K562 (cell line): ENCODE results near the gene TXNRD2. TPM values are rescaled to one million over a fixed set of nuclear protein-coding genes. Genes with fewer than 3 reads are reported as not detected.
A peak's percentile ranks its signal among the peaks of the same experiment; 100 is the strongest.

Experiments used
- ATAC-seq: fragments of 200-7000 bp; cut with Tn5 transposase; 3 replicates; pipeline ENCODE4 v1.9.1; 2020; ENCODE audit warnings: moderate library complexity
- BruUV-seq: library from RNA; stranded (reverse); fragments of 400-500 nt; replicated peaks from 2 replicates; lab custom pipeline; 2021; lab: Mats Ljungman, UMichigan
- CTCF ChIA-PET: fragments of 300-600 bp; formaldehyde crosslinking; extraction: SDS; loops from one replicate; lab custom pipeline; 2021; ENCODE audit warnings: low intra/inter-chr PET ratio; lab: Yijun Ruan, JAX
- POLR2A ChIA-PET: fragments of 300-600, 350-650 bp; sonication (Branson Sonifier 250); formaldehyde crosslinking; extraction: SDS; loops from one replicate; lab custom pipeline; 2021; ENCODE audit warnings: antibody characterized with exemption, inconsistent platforms; lab: Yijun Ruan, JAX
- DNase-seq, 4 experiments: peaks; one replicate each; pipeline versions ENCODE4 v3.0.0 to v3.0.0-alpha.2; 2011 to 2018; ENCODE audit warnings: low spot score in 3 of 4, mixed read lengths in 3 of 4; ENCODE audit errors: extremely low read depth in 1 of 4
- FAIRE-seq: peaks from 2 replicates; lab custom pipeline; 2011; peaks lifted over from hg19 to GRCh38; lab: Jason Lieb, UNC
- H2AFZ ChIP-seq: 2 replicates; pipeline ENCODE4 v1.6.0; 2011; ENCODE audit warnings: low read depth, low read length, control low read depth, inconsistent platforms
- H3K27ac ChIP-seq: fragments of 200-600 bp; 3 replicates; pipeline ENCODE4 v1.8.0; 2011; ENCODE audit warnings: low read depth, mild to moderate bottlenecking, control low read depth, inconsistent platforms, low read length, moderate library complexity, mixed read lengths; ENCODE audit errors: extremely low read depth
- H3K27me3 ChIP-seq, 2 experiments: fragments of 300-600 bp in 1 of 2; 2 replicates in 1 of 2; 3 replicates in 1 of 2; pipeline versions ENCODE4 v1.6.0 to v1.8.0; 2011; ENCODE audit warnings: inconsistent platforms in 2 of 2, low read length in 2 of 2, mild to moderate bottlenecking in 1 of 2, mixed read lengths in 1 of 2, moderate library complexity in 1 of 2; ENCODE audit not compliant: control insufficient read depth in 2 of 2, insufficient read depth in 2 of 2
- H3K36me3 ChIP-seq: fragments of 300-600 bp; 3 replicates; pipeline ENCODE4 v1.8.0; 2011; ENCODE audit warnings: mild to moderate bottlenecking, low read length, inconsistent platforms; ENCODE audit not compliant: control insufficient read depth, insufficient read depth
- H3K4me1 ChIP-seq, 2 experiments: fragments of 200-600 bp in 1 of 2; replicated peaks in 1 of 2; 2 replicates in 1 of 2; 3 replicates in 1 of 2; pipeline versions ENCODE4 v1.5.1 to v1.8.0; 2011; ENCODE audit warnings: inconsistent platforms in 2 of 2, low read length in 2 of 2, mild to moderate bottlenecking in 1 of 2, mixed read lengths in 1 of 2, moderate library complexity in 1 of 2; ENCODE audit not compliant: control insufficient read depth in 2 of 2, insufficient read depth in 2 of 2
- H3K4me2 ChIP-seq: 2 replicates; pipeline ENCODE4 v1.6.1; 2011; ENCODE audit warnings: low read length, control low read depth, inconsistent platforms, mixed read lengths; ENCODE audit not compliant: insufficient read depth
- H3K4me3 ChIP-seq: fragments of 200-600 bp; sonication (generic), shearing (Covaris generic); 2 replicates; pipeline ENCODE4 v1.5.1; 2016; ENCODE audit warnings: control low read depth, inconsistent platforms
- H3K79me2 ChIP-seq: fragments of 200-600 bp; 3 replicates; pipeline ENCODE4 v1.8.0; 2011; ENCODE audit warnings: low read length, inconsistent platforms; ENCODE audit not compliant: control insufficient read depth, insufficient read depth
- H3K9ac ChIP-seq, 2 experiments: 2 replicates each; pipeline versions ENCODE4 v1.6.0 to v1.6.1; 2011; ENCODE audit warnings: low read depth in 2 of 2, low read length in 2 of 2, control low read depth in 1 of 2, inconsistent platforms in 1 of 2, mild to moderate bottlenecking in 1 of 2, mixed read lengths in 1 of 2; ENCODE audit not compliant: insufficient read depth in 1 of 2
- H3K9me1 ChIP-seq: one replicate; pipeline ENCODE4 v1.6.0; 2011; ENCODE audit warnings: inconsistent platforms, mild to moderate bottlenecking, low read length, moderate library complexity; ENCODE audit not compliant: control insufficient read depth, insufficient read depth
- H3K9me3 ChIP-seq: replicated peaks from 2 replicates; pipeline ENCODE4 v1.5.1; 2011; ENCODE audit warnings: low read depth, low read length, inconsistent platforms; ENCODE audit not compliant: control insufficient read depth, insufficient read depth
- H4K20me1 ChIP-seq: replicated peaks from 2 replicates; pipeline ENCODE4 v1.6.1; 2011; ENCODE audit warnings: low read length, inconsistent platforms, mixed read lengths; ENCODE audit not compliant: control insufficient read depth, insufficient read depth
- E2F1 ChIP-seq: sonication (generic); formaldehyde crosslinking; IDR thresholded peaks from 2 replicates; pipeline ENCODE4 v1.8.1; 2023; ENCODE audit warnings: mild to moderate bottlenecking, missing genetic modification reagents, moderate library complexity
- HNRNPLL ChIP-seq: fragments of 200-400 bp; formaldehyde crosslinking; IDR thresholded peaks from 2 replicates; pipeline ENCODE4 v1.6.1; 2017; ENCODE audit warnings: low read length, low read depth, mild to moderate bottlenecking; ENCODE audit not compliant: poor library complexity, severe bottlenecking
- MAZ ChIP-seq, 2 experiments: fragments of 450-650 bp in 1 of 2; sonication (generic) in 1 of 2; formaldehyde crosslinking; IDR thresholded peaks in 1 of 2; conservative IDR thresholded peaks in 1 of 2; 2 replicates each; pipeline versions ENCODE4 v1.4.0 to v1.5.0; 2020; ENCODE audit warnings: mild to moderate bottlenecking in 1 of 2, missing genetic modification reagents in 1 of 2
- PHF8 ChIP-seq: fragments of 200-600 bp; sonication (generic); IDR thresholded peaks from 2 replicates; pipeline ENCODE4 v1.6.1; 2012; ENCODE audit warnings: mixed run types, mild to moderate bottlenecking, inconsistent platforms, low read length, moderate library complexity, borderline replicate concordance
- RBBP5 ChIP-seq: fragments of 200-600 bp; sonication (generic); IDR thresholded peaks from 2 replicates; pipeline ENCODE4 v1.6.1; 2012; ENCODE audit warnings: borderline replicate concordance, mild to moderate bottlenecking, low read length, control low read depth, inconsistent platforms; ENCODE audit not compliant: insufficient read depth, poor library complexity, severe bottlenecking
- RBM14 ChIP-seq: fragments of 200-400 bp; formaldehyde crosslinking; IDR thresholded peaks from 2 replicates; pipeline ENCODE4 v1.6.1; 2018; ENCODE audit warnings: low read depth, mild to moderate bottlenecking, low read length, moderate library complexity, borderline replicate concordance; ENCODE audit not compliant: insufficient read depth
- SETDB1 ChIP-seq: IDR thresholded peaks from one replicate; pipeline ENCODE4 v1.6.1; 2012; ENCODE audit warnings: low read length, control low read depth, inconsistent platforms
- SMAD2 ChIP-seq: fragments of 150-350 bp; IDR thresholded peaks from 2 replicates; pipeline ENCODE4 v1.6.1; 2014; ENCODE audit warnings: low read depth, mild to moderate bottlenecking, low read length
- STAT5B ChIP-seq: fragments of 250-450 bp; sonication (Bioruptor Pico); IDR thresholded peaks from 2 replicates; pipeline ENCODE4 v1.8.0; 2021; ENCODE audit warnings: mild to moderate bottlenecking, inconsistent platforms
- WHSC1 ChIP-seq: IDR thresholded peaks from one replicate; pipeline ENCODE4 v1.6.1; 2012; ENCODE audit warnings: low read length, control low read depth, inconsistent platforms
- ZNF518B ChIP-seq: fragments of 250-450 bp; sonication (Bioruptor Pico); IDR thresholded peaks from 2 replicates; pipeline ENCODE4 v1.5.0; 2021; ENCODE audit warnings: mild to moderate bottlenecking, moderate library complexity
- ZNF830 ChIP-seq: fragments of 250-450 bp; sonication (Bioruptor Pico); IDR thresholded peaks from 2 replicates; pipeline ENCODE4 v1.5.0; 2021; ENCODE audit warnings: mild to moderate bottlenecking
- ZZZ3 ChIP-seq: fragments of 450-650 bp; IDR thresholded peaks from 2 replicates; pipeline ENCODE4 v1.6.1; 2016; ENCODE audit warnings: antibody characterized with exemption, mild to moderate bottlenecking, moderate library complexity
- WGBS: fragments of 100-300 bp; shearing (Covaris generic); methylation state at CpG from one replicate; pipeline ENCODE4 v1.1.6; 2016; ENCODE audit warnings: low coverage, mixed read lengths; ENCODE audit not compliant: insufficient coverage; ENCODE audit errors: missing lambda C conversion rate; 5-methylcytosine and 5-hydroxymethylcytosine counted together
- in situ Hi-C: fragments of 300-500 bp; cut with MboI; formaldehyde crosslinking; loops from 4 replicates; pipeline ENCODE4 v1.15.0; 2018; ENCODE audit warnings: inconsistent platforms, mixed read lengths
- intact Hi-C: fragments of 100-400 bp; cut with micrococcal nuclease; formaldehyde crosslinking; loops from 2 replicates; pipeline ENCODE4 v1.14.2; 2022
- polyA plus RNA-seq, 8 experiments: library from polyadenylated mRNA; depleted of rRNA in 4 of 8; stranded (reverse) in 5 of 8; unstranded in 3 of 8; fragments of >200 nt; fragmentation: Nextera tagmentation in 2 of 8; fragmentation: Illumina TruSeq in 1 of 8; extraction: Ambion mirVana in 2 of 8; extraction: Trizol in 1 of 8; gene quantifications; 2 replicates each; pipeline versions ENCODE4 v1.2.1 to v1.2.3, GENCODE V29; 2011 to 2014; ENCODE audit warnings: inconsistent platforms in 1 of 8, missing spikeins in 1 of 8
- total RNA-seq, 7 experiments: library from RNA; depleted of rRNA in 6 of 7; stranded (reverse); fragments of >200 nt in 6 of 7; fragmentation: Illumina TruSeq in 2 of 7; extraction: Trizol in 2 of 7; gene quantifications; 2 replicates each; pipeline versions ENCODE4 v1.2.1 to v1.2.3, GENCODE V29; 2011 to 2021; ENCODE audit warnings: low replicate concordance in 1 of 7

TXNRD2 gene
- total and polyA plus RNA-seq, 9 of the 15 experiments (the other 6 are each of a cell fraction or from before 2014, with no cell fraction given) = 3.3 to 80.2 (median 49.4) TPM

DNA sequence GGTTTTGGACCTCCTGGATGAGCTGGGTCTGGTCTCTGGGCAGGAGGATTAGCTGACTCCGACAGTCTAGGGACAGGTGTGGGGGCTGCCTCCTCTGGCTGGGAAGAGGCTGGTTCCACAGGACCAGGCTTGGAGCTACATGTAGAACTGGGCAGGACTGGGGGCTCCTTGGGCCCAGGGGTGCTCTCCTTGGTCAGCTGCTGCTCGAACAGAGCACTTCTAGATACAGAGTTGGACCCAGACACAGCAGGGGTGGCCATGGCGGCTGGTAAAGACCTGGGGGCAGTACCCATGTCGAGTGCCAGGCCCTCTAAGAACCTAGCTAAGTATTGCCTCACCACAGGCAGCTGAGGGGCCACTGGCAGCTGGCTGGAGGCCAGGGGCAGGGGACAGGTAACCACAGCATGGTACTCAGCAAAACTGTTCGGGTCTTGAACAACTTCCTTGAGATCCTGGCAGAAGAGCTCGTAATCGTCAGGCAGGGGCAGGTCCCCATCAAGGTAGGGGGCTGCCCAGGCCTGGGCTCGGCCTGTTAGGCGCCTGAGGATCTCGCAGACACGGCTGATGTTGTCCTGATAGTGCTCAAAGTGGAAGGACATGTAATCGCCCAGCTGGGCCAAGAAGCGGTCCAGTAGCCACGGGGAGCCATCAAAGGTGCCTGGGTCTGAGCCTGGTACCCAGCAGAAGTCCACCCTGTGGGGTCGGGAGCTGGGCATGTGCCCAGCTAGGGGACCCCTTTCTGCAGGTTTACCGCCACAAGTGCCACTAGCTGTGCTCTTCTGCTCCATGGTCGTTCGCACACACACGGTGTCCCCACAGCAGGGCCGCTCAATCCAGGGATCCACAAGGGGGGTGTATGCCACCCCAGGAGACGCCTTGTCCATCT is 90.1 kb downstream of the TXNRD2 start:
- POLR2A ChIA-PET = interaction anchor here (0.6 to 13.6 kb wide), 16 partner anchors 10 to 184 kb away, joined by 3 to 247 read pairs (median 4); no protein-coding TSS in a partner anchor
- FAIRE-seq = no peak
- in situ Hi-C loops = no loop called here
- BruUV-seq = no TSS peak
- Histone ChIP-seq H3K4me1 (peaks cover 23 to 78% of the 10 kb centered on the region in 2 experiments), H3K36me3 (peaks cover 60% of the 10 kb centered on the region)
- 92% methylated on average over 21 of the region's 21 CpGs for WGBS
- TF ChIP-seq E2F1 (CRISPR knock-in tag) (peak; percentile 32; the same call in 1 of the 2 replicates), RBBP5 (peak; percentile 14), ZNF518B (CRISPR knock-in tag) (no peak), HNRNPLL (peak; percentile 35), ZNF830 (CRISPR knock-in tag) (no peak), PHF8 (peak; percentile 9; the same call in 1 of the 2 replicates), MAZ (CRISPR knock-in tag; conservative IDR thresholded peaks at IDR 0.05 in 1 of 2, IDR thresholded peaks at IDR 0.05 in 1 of 2) (peak in 1 of 2 experiments; percentile 10; a peak in 1 of 4 replicates), STAT5B (no peak), WHSC1 (peak; percentile 29), ZZZ3 (no peak), RBM14 (no peak), SMAD2 (no peak), SETDB1 (peak; percentile 57)
- TF ChIP-seq, all 486 proteins: peak for 7
- Histone ChIP-seq H3K9me3 (peaks cover 5% of the 10 kb centered on the region; the same call in 1 of the 2 replicates), H3K9me1 (peaks cover 21% of the 10 kb centered on the region), H2AFZ (no peak overlapping the region), H3K27me3 (no peaks in the 10 kb centered on the region), H4K20me1 (peaks cover 39% of the 10 kb centered on the region; the same call in 1 of the 2 replicates), H3K79me2 (peaks cover 76% of the 10 kb centered on the region), H3K4me3 (no peak overlapping the region), H3K4me2 (no peak overlapping the region), H3K9ac (peak overlapping the region in 1 of 2 experiments; percentile 68; a peak in 2 of 4 replicates), H3K27ac (no peak overlapping the region)
- ATAC-seq (no peak), DNase-seq (peak in 1 of 4 experiments; percentile 44)
- intact Hi-C loops = loop anchor here (5.0 to 10.0 kb wide), 3 partner anchors 34 to 173 kb away; partner anchors contain the start of gene TANGO2
- CTCF ChIA-PET = no interaction called here
